ENCODE data around the gene NOXA1.

The NOXA1 gene

GRCh38 chr9:137389428-137389746 is 33.8 kb upstream of the NOXA1 start:
- DNase-seq (ENCODE audit: low read depth) = no peak
- TF ChIP-seq CTCF (IDR thresholded peaks at IDR 0.05; ENCODE audit: insufficient read depth, low read depth, low read length, missing control alignments) = no peak
- no peak overlapping the region for H3K4me3 ChIP-seq (ENCODE audit: low read length)

GRCh38 chr9:137390553-137391410 is 32.4 kb upstream of the NOXA1 start:
- TF ChIP-seq CTCF (IDR thresholded peaks at IDR 0.05; ENCODE audit: insufficient read depth, low read depth, low read length, missing control alignments) = no peak

GRCh38 chr9:137391411-137391754 is 31.8 kb upstream of the NOXA1 start:
- no peak overlapping the region for H3K4me3 ChIP-seq (ENCODE audit: low read length)
- no peak for TF ChIP-seq CTCF (IDR thresholded peaks at IDR 0.05; ENCODE audit: insufficient read depth, low read depth, low read length, missing control alignments)
- no peak for DNase-seq (ENCODE audit: low read depth)

More at GRCh38 chr9:137390553-137391410, 32.4 kb upstream of the NOXA1 start:
- DNase-seq (ENCODE audit: low read depth) = no peak
- no peak overlapping the region for H3K4me3 ChIP-seq (ENCODE audit: low read length)

- no peak for TF ChIP-seq CTCF (IDR thresholded peaks at IDR 0.05; ENCODE audit: insufficient read depth, low read depth, low read length, missing control alignments)
- DNase-seq (ENCODE audit: low read depth) = no peak
- H3K4me3 ChIP-seq (ENCODE audit: low read length) = no peak overlapping the region
Measured at GRCh38 chr9:137392232-137393007, 30.8 kb upstream of the NOXA1 start.

GRCh38 chr9:137393176-137394150 is 29.7 kb upstream of the NOXA1 start:
- TF ChIP-seq CTCF (IDR thresholded peaks at IDR 0.05; ENCODE audit: insufficient read depth, low read depth, low read length, missing control alignments) = no peak
- no peak overlapping the region for H3K4me3 ChIP-seq (ENCODE audit: low read length)
- no peak for DNase-seq (ENCODE audit: low read depth)

- no peak overlapping the region for H3K4me3 ChIP-seq (ENCODE audit: low read length)
- no peak for DNase-seq (ENCODE audit: low read depth)
- TF ChIP-seq CTCF (IDR thresholded peaks at IDR 0.05; ENCODE audit: insufficient read depth, low read depth, low read length, missing control alignments) = no peak
Measured at GRCh38 chr9:137394866-137395665, 28.1 kb upstream of the NOXA1 start.
